Progenitor cell of endocrine pancreas (in vitro differentiated cells): Measurements from ENCODE around the gene PRKAA2. TPM values are rescaled to one million over a fixed set of nuclear protein-coding genes. Genes with fewer than 3 reads are reported as not detected.

Source experiments
- DNase-seq: peaks from one replicate; pipeline ENCODE4 v3.0.0; 2021; ENCODE audit warnings: low spot score; ENCODE audit not compliant: unreplicated experiment
- H3K27ac Mint-ChIP-seq: 2 replicates; pipeline ENCODE4 v1.8.0; 2021; ENCODE audit warnings: mild to moderate bottlenecking, moderate library complexity, mixed read lengths
- H3K27me3 Mint-ChIP-seq: 2 replicates; pipeline ENCODE4 v1.8.0; 2021; ENCODE audit warnings: mixed read lengths
- H3K36me3 Mint-ChIP-seq: 2 replicates; pipeline ENCODE4 v1.8.0; 2022; ENCODE audit warnings: mixed read lengths; ENCODE audit not compliant: insufficient read depth
- H3K4me1 Mint-ChIP-seq: 2 replicates; pipeline ENCODE4 v1.8.0; 2021; ENCODE audit warnings: low read depth, mixed read lengths
- H3K4me3 Mint-ChIP-seq: 2 replicates; pipeline ENCODE4 v1.8.0; 2021; ENCODE audit warnings: low read depth, mild to moderate bottlenecking, moderate library complexity, mixed read lengths
- H3K9me3 Mint-ChIP-seq: 2 replicates; pipeline ENCODE4 v1.8.0; 2021; ENCODE audit warnings: low read depth, mixed read lengths
- total RNA-seq: library from RNA; stranded (reverse); gene quantifications from 2 replicates; pipeline ENCODE4 v1.2.1, GENCODE V29; 2021
- TF ChIP-seq, protein P1 (sequence below): fragments of 200-600 bp; sonication (generic); IDR thresholded peaks from one replicate; pipeline ENCODE4 v1.5.0; 2021; ENCODE audit warnings: antibody characterized with exemption, mild to moderate bottlenecking; ENCODE audit not compliant: unreplicated experiment

PRKAA2 gene
- total RNA-seq, 1 donor from 2014 or later: 8.6 TPM

DNA sequence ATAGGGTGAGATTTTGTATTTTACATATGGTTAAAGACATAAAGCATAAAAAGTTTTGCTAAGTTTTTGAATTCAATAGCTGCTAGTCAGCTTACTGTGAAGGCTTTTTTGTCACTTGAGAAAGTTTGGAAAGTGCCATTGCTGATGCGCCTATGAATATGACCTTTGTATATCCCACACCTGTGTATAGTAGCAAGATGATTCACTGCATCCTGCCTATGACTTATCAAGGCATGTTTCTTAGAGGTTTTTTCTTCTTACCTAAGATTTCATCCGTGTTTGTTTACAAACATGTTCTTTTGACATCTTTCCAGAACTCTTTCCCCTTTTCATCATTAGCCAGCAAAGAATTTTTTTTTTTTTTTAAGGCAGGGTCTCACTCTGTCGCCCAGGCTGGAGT lies 51.5 kb downstream of the PRKAA2 start:
- Mint-ChIP-seq H3K4me3 (no peak overlapping the region), H3K27me3 (no peaks in the 10 kb centered on the region), H3K27ac (no peak overlapping the region), H3K4me1 (no peaks in the 10 kb centered on the region), H3K9me3 (peaks cover 11% of the 10 kb centered on the region), H3K36me3 (peaks cover 26% of the 10 kb centered on the region)
- TF ChIP-seq, protein P1, sequence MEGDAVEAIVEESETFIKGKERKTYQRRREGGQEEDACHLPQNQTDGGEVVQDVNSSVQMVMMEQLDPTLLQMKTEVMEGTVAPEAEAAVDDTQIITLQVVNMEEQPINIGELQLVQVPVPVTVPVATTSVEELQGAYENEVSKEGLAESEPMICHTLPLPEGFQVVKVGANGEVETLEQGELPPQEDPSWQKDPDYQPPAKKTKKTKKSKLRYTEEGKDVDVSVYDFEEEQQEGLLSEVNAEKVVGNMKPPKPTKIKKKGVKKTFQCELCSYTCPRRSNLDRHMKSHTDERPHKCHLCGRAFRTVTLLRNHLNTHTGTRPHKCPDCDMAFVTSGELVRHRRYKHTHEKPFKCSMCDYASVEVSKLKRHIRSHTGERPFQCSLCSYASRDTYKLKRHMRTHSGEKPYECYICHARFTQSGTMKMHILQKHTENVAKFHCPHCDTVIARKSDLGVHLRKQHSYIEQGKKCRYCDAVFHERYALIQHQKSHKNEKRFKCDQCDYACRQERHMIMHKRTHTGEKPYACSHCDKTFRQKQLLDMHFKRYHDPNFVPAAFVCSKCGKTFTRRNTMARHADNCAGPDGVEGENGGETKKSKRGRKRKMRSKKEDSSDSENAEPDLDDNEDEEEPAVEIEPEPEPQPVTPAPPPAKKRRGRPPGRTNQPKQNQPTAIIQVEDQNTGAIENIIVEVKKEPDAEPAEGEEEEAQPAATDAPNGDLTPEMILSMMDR: no peak
- no peak for DNase-seq

DNA sequence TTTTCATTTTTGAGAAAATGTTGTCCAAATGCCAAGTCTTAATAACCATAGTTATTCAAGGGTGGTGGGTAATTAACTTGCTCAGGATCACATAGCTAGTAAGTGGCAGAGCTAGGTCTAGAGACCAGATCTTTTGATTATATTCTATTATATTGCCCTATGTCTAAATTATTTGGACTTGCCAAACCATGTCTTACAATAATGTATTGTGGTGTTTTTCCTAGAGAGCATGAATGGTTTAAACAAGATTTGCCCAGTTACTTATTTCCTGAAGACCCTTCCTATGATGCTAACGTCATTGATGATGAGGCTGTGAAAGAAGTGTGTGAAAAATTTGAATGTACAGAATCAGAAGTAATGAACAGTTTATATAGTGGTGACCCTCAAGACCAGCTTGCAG lies 58.6 kb downstream of the PRKAA2 start:
- H3K36me3 Mint-ChIP-seq: peaks cover 50% of the 10 kb centered on the region
- H3K4me1 Mint-ChIP-seq: peaks cover 4% of the 10 kb centered on the region
- no peak overlapping the region for H3K27ac Mint-ChIP-seq
- no peak overlapping the region for H3K4me3 Mint-ChIP-seq
- peaks cover 14% of the 10 kb centered on the region for H3K9me3 Mint-ChIP-seq
- no peak for DNase-seq
- TF ChIP-seq, protein P1: no peak
- no peaks in the 10 kb centered on the region for H3K27me3 Mint-ChIP-seq

DNA sequence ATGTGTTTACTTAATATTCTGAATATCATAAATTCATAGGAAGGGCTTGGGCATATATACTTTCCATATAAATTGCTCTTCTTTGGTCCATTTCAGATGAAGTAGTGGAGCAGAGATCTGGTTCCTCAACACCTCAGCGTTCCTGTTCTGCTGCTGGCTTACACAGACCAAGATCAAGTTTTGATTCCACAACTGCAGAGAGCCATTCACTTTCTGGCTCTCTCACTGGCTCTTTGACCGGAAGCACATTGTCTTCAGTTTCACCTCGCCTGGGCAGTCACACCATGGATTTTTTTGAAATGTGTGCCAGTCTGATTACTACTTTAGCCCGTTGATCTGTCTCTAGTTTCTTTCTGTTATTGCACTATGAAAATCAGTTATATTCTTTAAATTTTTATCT lies 62.3 kb downstream of the PRKAA2 start:
- H3K4me1 Mint-ChIP-seq: peaks cover 15% of the 10 kb centered on the region
- peaks cover 35% of the 10 kb centered on the region for H3K36me3 Mint-ChIP-seq
- no peaks in the 10 kb centered on the region for H3K27me3 Mint-ChIP-seq
- no peak overlapping the region for H3K27ac Mint-ChIP-seq
- H3K4me3 Mint-ChIP-seq: no peak overlapping the region
- TF ChIP-seq, protein P1: no peak
- DNase-seq: no peak
- H3K9me3 Mint-ChIP-seq: peaks cover 3% of the 10 kb centered on the region

DNA sequence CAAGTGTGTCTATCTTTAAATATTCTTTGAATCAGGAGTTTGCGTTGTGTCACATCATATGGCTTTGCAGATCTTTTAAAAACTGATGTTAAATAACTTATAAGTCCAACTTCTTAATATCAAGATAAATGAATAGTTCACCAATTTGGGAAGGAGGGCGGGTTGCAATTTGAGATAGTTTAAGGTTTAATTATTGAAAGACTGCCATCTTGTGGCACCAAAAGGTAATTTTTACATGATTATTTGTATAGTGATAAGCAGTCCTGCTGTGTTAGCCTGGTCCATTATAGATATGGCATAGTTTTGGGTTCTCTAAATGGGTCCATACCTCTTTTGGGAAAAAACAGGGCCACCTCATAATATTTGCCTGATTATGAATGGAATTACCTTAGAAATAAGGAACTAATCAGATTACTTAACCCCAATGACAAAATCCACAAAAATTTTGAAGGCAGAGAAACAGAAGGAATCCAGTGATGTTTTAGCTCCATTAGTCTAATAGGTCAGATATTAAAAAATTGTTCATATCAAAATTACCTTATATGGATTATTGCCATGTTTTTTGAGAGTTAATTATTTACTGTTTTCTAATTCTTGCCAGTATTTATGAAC lies 64.3 kb downstream of the PRKAA2 start:
- no peak for DNase-seq
- Mint-ChIP-seq H3K9me3 (no peaks in the 10 kb centered on the region), H3K4me3 (no peak overlapping the region), H3K36me3 (peaks cover 21% of the 10 kb centered on the region), H3K27me3 (no peaks in the 10 kb centered on the region), H3K4me1 (peaks cover 16% of the 10 kb centered on the region), H3K27ac (no peak overlapping the region)
- TF ChIP-seq, protein P1: peak; percentile 76

DNA sequence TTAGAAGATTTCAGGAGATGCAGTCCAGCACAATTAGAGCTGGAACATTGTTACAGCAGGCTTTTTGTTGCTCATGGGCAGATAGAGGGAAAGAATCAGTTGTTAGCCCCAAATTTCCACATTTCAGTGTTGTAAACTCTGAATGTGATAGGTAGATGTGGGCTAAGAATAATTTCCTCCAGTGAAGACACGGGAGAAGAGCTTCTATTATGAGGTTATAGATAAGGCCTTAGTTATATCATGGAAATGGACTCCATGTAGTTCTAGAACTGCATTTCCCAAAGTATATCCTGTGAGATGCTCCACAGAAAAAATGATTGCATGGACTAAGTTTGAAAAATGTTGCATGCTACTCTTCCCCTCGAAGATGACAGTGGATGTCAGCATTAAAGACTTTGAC lies 64.9 kb downstream of the PRKAA2 start:
- no peak for DNase-seq
- TF ChIP-seq, protein P1: no peak
- Mint-ChIP-seq H3K27ac (no peak overlapping the region), H3K4me3 (no peak overlapping the region), H3K4me1 (peaks cover 16% of the 10 kb centered on the region), H3K27me3 (no peaks in the 10 kb centered on the region), H3K9me3 (no peaks in the 10 kb centered on the region), H3K36me3 (peaks cover 17% of the 10 kb centered on the region)
